ENCODE measurements around the gene PLOD2. TPM values are rescaled to one million over a fixed set of nuclear protein-coding genes. Genes with fewer than 3 reads are reported as not detected.

PLOD2 gene
- total RNA-seq, 1 experiment from 2014 or later, result 24.2 TPM

DNA sequence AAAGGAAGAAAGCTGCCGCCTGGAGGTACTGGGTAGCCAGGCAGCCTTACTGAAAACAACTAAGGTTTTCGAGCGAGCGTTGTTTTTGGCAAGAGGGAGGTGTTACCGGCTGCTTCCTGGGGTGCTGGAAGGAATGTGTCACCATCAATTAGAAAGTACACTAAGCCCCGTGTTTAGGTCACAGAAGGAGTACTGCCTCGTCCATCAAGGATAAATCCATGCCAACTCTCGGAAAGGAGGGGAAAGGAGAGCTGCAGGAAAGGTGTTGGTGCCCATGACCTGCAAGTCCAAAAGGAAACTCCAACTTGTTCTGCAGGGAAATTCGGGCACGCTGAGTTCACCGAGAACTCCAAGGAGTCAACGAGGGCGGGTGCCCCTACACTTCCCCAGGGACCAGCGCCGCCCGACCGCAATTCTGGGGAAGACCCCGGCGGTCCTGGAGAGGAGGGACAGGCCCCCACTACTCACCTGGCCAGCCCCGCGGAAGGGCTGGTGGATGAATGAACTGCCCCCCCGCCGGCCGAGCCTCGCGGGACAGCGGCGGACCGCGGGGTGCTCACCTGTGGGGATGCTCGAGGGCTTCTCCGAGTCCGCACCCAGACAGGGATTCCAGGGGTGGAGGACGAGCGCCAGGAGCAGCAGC lies 542 bp downstream of the PLOD2 start:
- Histone ChIP-seq H3K36me3 (replicated peaks; ENCODE audit: control insufficient read depth, insufficient read depth, low read length) (no peaks in the 10 kb centered on the region), H3K27me3 (ENCODE audit: control insufficient read depth, insufficient read depth, low read length) (peaks cover 7% of the 10 kb centered on the region), H3K4me3 (ENCODE audit: insufficient read depth, low read depth, low read length) (peak overlapping the region; percentile 76)
- DNase-seq, result peak; percentile 66

- H3K36me3 ChIP-seq (replicated peaks; ENCODE audit: control insufficient read depth, insufficient read depth, low read length), result no peaks in the 10 kb centered on the region
- H3K27me3 ChIP-seq (ENCODE audit: control insufficient read depth, insufficient read depth, low read length), result peaks cover 7% of the 10 kb centered on the region
- no peak for DNase-seq
- peak overlapping the region; percentile 76 for H3K4me3 ChIP-seq (ENCODE audit: insufficient read depth, low read depth, low read length)
Measured at GRCh38 chr3:146159616-146160320, 1.2 kb downstream of the PLOD2 start.

DNA sequence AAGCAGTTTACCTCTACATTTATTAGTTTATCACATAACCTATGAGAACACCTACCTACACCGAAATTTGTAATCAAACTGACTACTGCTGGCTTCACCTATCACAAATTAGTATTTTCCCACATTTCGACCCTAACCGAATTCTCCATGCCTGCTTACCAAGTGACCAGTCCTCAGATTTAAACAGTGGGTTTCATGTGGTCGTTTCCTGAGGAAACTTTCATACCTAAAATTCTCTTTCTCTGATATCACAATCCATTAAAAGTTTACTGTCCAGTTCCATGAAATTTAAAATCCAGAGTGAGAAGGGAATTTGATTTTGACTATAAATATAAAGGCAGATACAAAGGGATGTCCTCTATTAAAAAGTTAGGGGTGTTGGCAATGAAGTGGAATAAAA lies 1.9 kb downstream of the PLOD2 start:
- no peak for DNase-seq
- H3K36me3 ChIP-seq (replicated peaks; ENCODE audit: control insufficient read depth, insufficient read depth, low read length), result no peaks in the 10 kb centered on the region
- peaks cover 7% of the 10 kb centered on the region for H3K27me3 ChIP-seq (ENCODE audit: control insufficient read depth, insufficient read depth, low read length)
- H3K4me3 ChIP-seq (ENCODE audit: insufficient read depth, low read depth, low read length), result no peak overlapping the region

DNA sequence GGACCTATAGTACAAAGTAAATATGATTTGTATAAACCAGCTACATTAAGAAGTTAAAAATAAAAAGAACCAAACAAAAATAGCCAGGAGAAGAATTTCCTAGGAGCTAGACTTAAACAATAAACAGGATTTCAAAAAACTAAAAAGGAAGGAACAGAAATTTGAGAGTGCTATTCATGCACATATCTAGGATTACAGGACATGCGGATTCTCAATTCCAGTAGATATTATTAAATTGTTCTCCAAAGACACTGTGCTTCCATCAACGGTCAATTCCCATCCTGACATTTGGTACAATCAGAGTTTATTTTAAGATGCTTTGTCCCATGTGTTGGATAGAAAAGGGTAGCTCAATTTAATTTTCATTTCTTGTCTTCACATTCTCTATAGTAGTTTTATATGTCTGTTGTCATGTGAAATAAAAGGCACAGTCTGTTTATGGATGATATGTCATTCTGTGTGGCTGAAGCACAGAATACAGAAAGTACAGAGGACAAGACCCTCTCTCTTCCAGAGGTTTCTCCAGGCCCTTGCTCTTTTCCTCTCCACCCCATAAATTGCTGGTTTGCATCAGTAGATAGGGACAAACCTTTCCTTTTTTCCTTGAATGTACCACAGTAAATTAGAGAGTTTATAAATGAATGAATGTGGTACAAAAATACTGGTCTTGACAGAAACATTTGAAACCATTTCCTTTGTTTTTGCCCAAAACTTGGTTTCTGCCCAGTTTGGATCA lies 3.5 kb downstream of the PLOD2 start:
- H3K27me3 ChIP-seq (ENCODE audit: control insufficient read depth, insufficient read depth, low read length), result peaks cover 7% of the 10 kb centered on the region
- H3K36me3 ChIP-seq (replicated peaks; ENCODE audit: control insufficient read depth, insufficient read depth, low read length), result no peaks in the 10 kb centered on the region
- DNase-seq, result no peak
- H3K4me3 ChIP-seq (ENCODE audit: insufficient read depth, low read depth, low read length), result no peak overlapping the region

DNA sequence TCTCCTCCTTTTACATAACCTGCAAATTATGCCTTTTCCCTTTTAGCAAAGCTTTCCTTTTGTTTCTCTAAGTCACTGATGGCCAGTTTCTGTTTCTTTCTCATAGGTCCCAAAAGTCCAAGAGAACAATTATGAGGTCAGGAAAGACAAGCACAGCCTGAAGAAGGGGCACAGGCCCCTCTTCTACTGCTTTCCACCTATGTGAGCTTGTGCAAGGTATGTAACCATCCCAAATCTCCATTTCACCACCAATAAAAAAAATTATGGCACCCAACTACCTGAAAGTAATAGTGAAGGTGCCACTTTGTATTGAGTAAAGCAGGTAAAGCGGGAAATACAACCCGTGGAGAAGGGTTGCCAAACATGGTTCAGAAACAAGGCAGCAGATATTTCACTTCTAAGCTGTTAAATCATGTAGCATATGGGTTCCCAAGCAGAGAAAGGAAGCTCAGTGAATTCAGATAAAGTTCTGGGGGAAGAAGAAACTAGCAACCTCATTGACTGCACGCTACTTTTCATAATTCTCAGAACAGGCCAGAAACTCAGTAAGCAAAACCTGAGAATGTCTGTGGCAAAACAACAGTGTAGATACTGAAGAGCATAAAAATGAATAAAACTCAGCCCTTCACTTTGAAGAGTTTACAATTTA lies 4.2 kb downstream of the PLOD2 start:
- no peak for DNase-seq
- H3K36me3 ChIP-seq (replicated peaks; ENCODE audit: control insufficient read depth, insufficient read depth, low read length), result no peaks in the 10 kb centered on the region
- H3K27me3 ChIP-seq (ENCODE audit: control insufficient read depth, insufficient read depth, low read length), result peaks cover 2% of the 10 kb centered on the region
- no peak overlapping the region for H3K4me3 ChIP-seq (ENCODE audit: insufficient read depth, low read depth, low read length)

- Histone ChIP-seq H3K36me3 (replicated peaks; ENCODE audit: control insufficient read depth, insufficient read depth, low read length) (no peaks in the 10 kb centered on the region), H3K4me3 (ENCODE audit: insufficient read depth, low read depth, low read length) (no peak overlapping the region), H3K27me3 (ENCODE audit: control insufficient read depth, insufficient read depth, low read length) (no peaks in the 10 kb centered on the region)
- no peak for DNase-seq
Measured at GRCh38 chr3:146156095-146156494, 4.9 kb downstream of the PLOD2 start.

DNA sequence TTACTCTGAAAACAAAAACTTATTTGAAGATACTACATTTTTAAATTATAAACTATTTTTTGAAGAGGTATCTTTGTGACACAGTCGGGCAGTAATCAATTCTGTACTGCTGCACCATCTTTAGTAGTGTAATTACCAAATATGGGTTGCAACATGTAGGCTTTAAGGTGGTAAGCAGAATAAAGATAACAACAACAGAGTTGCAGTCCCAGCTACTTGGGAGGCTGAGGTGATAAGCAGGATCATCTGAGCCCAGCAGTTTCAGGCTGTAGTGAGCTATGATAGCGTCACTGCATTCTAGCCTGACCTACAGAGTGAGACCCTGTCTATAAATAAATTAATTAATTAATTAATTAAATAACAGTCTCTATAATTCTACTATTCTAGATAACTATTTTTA lies 6.0 kb downstream of the PLOD2 start:
- Histone ChIP-seq H3K4me3 (ENCODE audit: insufficient read depth, low read depth, low read length) (no peak overlapping the region), H3K36me3 (replicated peaks; ENCODE audit: control insufficient read depth, insufficient read depth, low read length) (no peaks in the 10 kb centered on the region), H3K27me3 (ENCODE audit: control insufficient read depth, insufficient read depth, low read length) (no peaks in the 10 kb centered on the region)
- DNase-seq, result no peak

DNA sequence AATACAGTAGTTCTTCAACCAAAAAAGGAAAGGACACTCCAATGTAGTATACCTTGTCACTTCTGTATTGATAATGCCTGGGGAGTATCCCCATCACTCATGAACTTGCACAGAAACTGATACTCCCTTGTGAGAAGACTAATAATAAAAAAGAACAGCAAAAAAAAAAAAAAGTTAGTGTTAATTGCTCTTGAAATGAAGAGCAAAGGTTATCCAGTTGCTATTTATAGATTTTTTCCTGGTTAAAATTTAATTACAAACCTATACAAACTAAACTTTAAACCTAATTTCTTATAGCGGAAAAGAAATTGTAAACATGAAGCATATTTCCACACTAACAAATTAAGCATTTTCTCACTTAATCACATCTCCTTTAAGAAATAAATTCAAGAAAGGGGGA lies 6.7 kb downstream of the PLOD2 start:
- no peak overlapping the region for H3K4me3 ChIP-seq (ENCODE audit: insufficient read depth, low read depth, low read length)

GRCh38 chr3:146153429-146153828 lies 7.6 kb downstream of the PLOD2 start:
- H3K27me3 ChIP-seq (ENCODE audit: control insufficient read depth, insufficient read depth, low read length), result no peaks in the 10 kb centered on the region
- no peaks in the 10 kb centered on the region for H3K36me3 ChIP-seq (replicated peaks; ENCODE audit: control insufficient read depth, insufficient read depth, low read length)
- DNase-seq, result no peak
- H3K4me3 ChIP-seq (ENCODE audit: insufficient read depth, low read depth, low read length), result no peak overlapping the region

More for the DNA sequence above, 6.7 kb downstream of the PLOD2 start:
- Histone ChIP-seq H3K36me3 (replicated peaks; ENCODE audit: control insufficient read depth, insufficient read depth, low read length) (no peaks in the 10 kb centered on the region), H3K27me3 (ENCODE audit: control insufficient read depth, insufficient read depth, low read length) (no peaks in the 10 kb centered on the region)
- no peak for DNase-seq

- Histone ChIP-seq H3K4me3 (ENCODE audit: insufficient read depth, low read depth, low read length) (no peak overlapping the region), H3K36me3 (replicated peaks; ENCODE audit: control insufficient read depth, insufficient read depth, low read length) (no peaks in the 10 kb centered on the region), H3K27me3 (ENCODE audit: control insufficient read depth, insufficient read depth, low read length) (no peaks in the 10 kb centered on the region)
- no peak for DNase-seq
Measured at GRCh38 chr3:146152834-146153233, 8.2 kb downstream of the PLOD2 start.

- Histone ChIP-seq H3K27me3 (ENCODE audit: control insufficient read depth, insufficient read depth, low read length) (no peaks in the 10 kb centered on the region), H3K4me3 (ENCODE audit: insufficient read depth, low read depth, low read length) (no peak overlapping the region), H3K36me3 (replicated peaks; ENCODE audit: control insufficient read depth, insufficient read depth, low read length) (no peaks in the 10 kb centered on the region)
- no peak for DNase-seq
Measured at GRCh38 chr3:146148468-146148931, 12.5 kb downstream of the PLOD2 start.

- Histone ChIP-seq H3K27me3 (ENCODE audit: control insufficient read depth, insufficient read depth, low read length) (no peaks in the 10 kb centered on the region), H3K4me3 (ENCODE audit: insufficient read depth, low read depth, low read length) (no peak overlapping the region), H3K36me3 (replicated peaks; ENCODE audit: control insufficient read depth, insufficient read depth, low read length) (no peaks in the 10 kb centered on the region)
- DNase-seq, result no peak
Measured at GRCh38 chr3:146145642-146146041, 15.3 kb downstream of the PLOD2 start.

GRCh38 chr3:146142757-146143156 lies 18.2 kb downstream of the PLOD2 start:
- no peak for DNase-seq
- H3K36me3 ChIP-seq (replicated peaks; ENCODE audit: control insufficient read depth, insufficient read depth, low read length), result no peaks in the 10 kb centered on the region
- no peak overlapping the region for H3K4me3 ChIP-seq (ENCODE audit: insufficient read depth, low read depth, low read length)
- H3K27me3 ChIP-seq (ENCODE audit: control insufficient read depth, insufficient read depth, low read length), result no peaks in the 10 kb centered on the region

DNA sequence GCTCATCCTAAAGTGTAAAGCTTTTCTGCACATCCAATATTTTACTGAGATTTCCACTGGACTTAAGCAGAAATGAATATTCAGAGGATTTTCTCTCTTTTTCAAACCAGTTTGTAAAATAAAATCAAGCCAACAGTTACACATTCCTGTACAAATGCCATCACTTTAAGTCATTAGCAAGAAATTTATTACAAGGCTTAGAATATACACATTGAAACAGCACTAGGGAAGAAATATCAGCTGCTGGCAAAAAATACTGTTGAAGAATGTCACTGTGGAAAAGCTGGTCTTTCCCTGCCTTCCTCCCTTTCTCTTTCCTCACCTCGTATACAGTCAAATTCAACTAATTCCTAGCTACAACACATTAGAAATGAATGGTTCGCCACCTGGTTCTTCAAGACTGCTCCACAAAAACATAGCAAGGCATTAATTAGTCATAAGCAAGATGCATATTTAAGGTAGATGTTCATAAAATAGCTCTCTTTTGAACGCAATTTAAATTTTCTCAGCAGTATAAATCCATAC lies 21.3 kb downstream of the PLOD2 start:
- no peak for DNase-seq
- no peaks in the 10 kb centered on the region for H3K36me3 ChIP-seq (replicated peaks; ENCODE audit: control insufficient read depth, insufficient read depth, low read length)
- H3K4me3 ChIP-seq (ENCODE audit: insufficient read depth, low read depth, low read length), result no peak overlapping the region
- no peaks in the 10 kb centered on the region for H3K27me3 ChIP-seq (ENCODE audit: control insufficient read depth, insufficient read depth, low read length)
